PFSK-1 (cell line): ENCODE results near the gene SCUBE3.

Experiments
- FOXP2 ChIP-seq: optimal IDR thresholded peaks from 2 replicates; pipeline ENCODE3; 2011; ENCODE audit warnings: borderline replicate concordance, control low read depth, inconsistent platforms; ENCODE audit not compliant: insufficient read depth; ENCODE audit errors: extremely low read length, extremely low read depth
- POLR2AphosphoS5 ChIP-seq: IDR thresholded peaks from 2 replicates; pipeline ENCODE4 v1.6.1; 2012; ENCODE audit warnings: low read depth, mild to moderate bottlenecking, control low read depth, low read length, moderate library complexity
- REST ChIP-seq, 2 experiments: IDR thresholded peaks; 2 replicates each; pipeline versions ENCODE4 v1.6.1 to v1.8.0; 2011 to 2012; ENCODE audit warnings: low read depth in 2 of 2, low read length in 2 of 2, control low read depth in 1 of 2, inconsistent platforms in 1 of 2, mild to moderate bottlenecking in 1 of 2, moderate library complexity in 1 of 2; ENCODE audit not compliant: insufficient read depth in 1 of 2
- SIN3A ChIP-seq: IDR thresholded peaks from 2 replicates; pipeline ENCODE4 v1.6.1; 2012; ENCODE audit warnings: mild to moderate bottlenecking, low read length, moderate library complexity, borderline replicate concordance; ENCODE audit not compliant: insufficient read depth
- TAF1 ChIP-seq: IDR thresholded peaks from 2 replicates; pipeline ENCODE4 v1.6.1; 2012; ENCODE audit warnings: low read length, control low read depth, borderline replicate concordance; ENCODE audit not compliant: insufficient read depth

The SCUBE3 gene

GRCh38 chr6:35272005-35272404 lies 58.2 kb downstream of the SCUBE3 start:
- no peak for TF ChIP-seq POLR2AphosphoS5
- TF ChIP-seq TAF1 = no peak
- TF ChIP-seq REST (IDR thresholded peaks at IDR 0.05; ENCODE audit: insufficient read depth in 1 of 2, low read depth in 2 of 2, low read length in 2 of 2) = no peak
- no peak for TF ChIP-seq FOXP2
- no peak for TF ChIP-seq SIN3A

GRCh38 chr6:35273822-35274559 lies 60.2 kb downstream of the SCUBE3 start:
- TF ChIP-seq REST (IDR thresholded peaks at IDR 0.05; ENCODE audit: insufficient read depth in 1 of 2, low read depth in 2 of 2, low read length in 2 of 2) = no peak
- no peak for TF ChIP-seq POLR2AphosphoS5
- no peak for TF ChIP-seq FOXP2
- TF ChIP-seq TAF1 = no peak
- TF ChIP-seq SIN3A = no peak

- TF ChIP-seq REST (IDR thresholded peaks at IDR 0.05; ENCODE audit: insufficient read depth in 1 of 2, low read depth in 2 of 2, low read length in 2 of 2) = no peak
- no peak for TF ChIP-seq TAF1
- TF ChIP-seq FOXP2 = no peak
- TF ChIP-seq POLR2AphosphoS5 = no peak
- no peak for TF ChIP-seq SIN3A
These were observed 62.0 kb downstream of the SCUBE3 start for GRCh38 chr6:35275744-35276260.

GRCh38 chr6:35278708-35279107 lies 65.0 kb downstream of the SCUBE3 start:
- TF ChIP-seq TAF1 (no peak), FOXP2 (no peak), SIN3A (no peak), REST (IDR thresholded peaks at IDR 0.05; ENCODE audit: insufficient read depth in 1 of 2, low read depth in 2 of 2, low read length in 2 of 2) (no peak), POLR2AphosphoS5 (no peak)
